ENCODE measurements around the gene KATNAL2.
"Not testable (repeated sequence)": the region's sequence is repeated elsewhere in the genome, so short reads cannot be mapped to it uniquely, and the experiment has no call there.

- TF ChIP-seq CTCF (optimal IDR thresholded peaks at IDR 0.05 in 1 of 3, IDR thresholded peaks at IDR 0.05 in 1 of 3, conservative IDR thresholded peaks at IDR 0.05 in 1 of 3; ENCODE audit: extremely low read depth in 1 of 3, insufficient read depth in 2 of 3, low read length in 3 of 3); EZH2 (IDR thresholded peaks at IDR 0.05; ENCODE audit: low read length): not testable (repeated sequence)
These were observed 52.1 kb downstream of the KATNAL2 start for GRCh38 chr18:46969551-46969950.
